Kasumi-1 (cell line): ENCODE results near the gene ARMCX6.
"Not testable (repeated sequence)": the region's sequence is repeated elsewhere in the genome, so short reads cannot be mapped to it uniquely, and the experiment has no call there.

ENCODE experiments used
- DNase-seq, 2 experiments: peaks; one replicate each; lab custom pipeline; 2025; lab: John Stamatoyannopoulos, UW

Gene ARMCX6

DNA sequence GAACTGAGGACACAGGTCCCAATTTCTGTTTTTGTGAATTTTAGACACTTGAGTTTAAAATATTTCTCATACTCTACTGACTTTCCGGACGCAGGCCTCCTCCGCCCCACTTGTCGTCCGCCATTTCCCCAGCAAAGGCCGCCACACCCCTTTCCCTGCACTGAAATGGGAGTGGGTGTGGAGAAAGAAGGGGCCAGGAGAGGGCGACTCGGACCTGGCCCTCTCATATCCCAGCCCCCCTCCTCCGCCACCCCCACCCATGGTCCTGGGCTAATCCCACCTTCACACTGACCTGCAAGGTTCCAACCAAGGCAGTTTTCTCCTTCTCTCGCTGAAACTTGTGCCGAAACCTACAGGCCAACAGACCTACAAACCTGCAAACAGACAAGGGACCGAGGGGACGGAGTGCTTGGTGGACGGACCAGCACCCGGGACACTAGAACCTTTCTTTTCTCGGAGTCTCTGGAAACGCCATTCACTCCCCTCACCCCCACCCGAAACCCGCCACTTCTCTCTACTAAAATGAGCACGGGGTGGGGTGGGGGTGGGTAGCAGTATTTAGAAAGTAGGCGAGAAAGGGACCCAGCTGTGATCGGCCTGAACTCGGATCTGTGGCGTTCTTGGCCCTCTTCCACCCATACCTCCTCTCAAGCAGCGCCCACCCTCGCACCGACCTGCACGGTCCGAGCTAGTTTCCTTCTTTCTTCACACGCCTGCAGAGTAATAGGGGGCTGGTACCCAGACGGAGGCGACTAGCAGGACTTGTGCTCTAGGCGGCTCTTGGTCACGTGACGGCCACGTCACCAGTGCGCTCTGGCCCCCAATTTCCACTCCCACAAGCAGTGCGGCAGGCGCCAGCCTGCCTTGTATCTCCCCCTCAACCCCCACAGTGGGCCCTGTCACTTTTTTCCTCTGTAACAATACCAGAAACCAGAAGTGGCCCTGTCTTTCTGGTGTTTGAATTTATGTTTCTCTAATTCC, at the start of gene ARMCX6:
Gene ARMCX6 (minus strand): TSS at position 790 of the 981 bp plus-strand sequence. CDS start 1,380 bp downstream, outside the sequence.
- DNase-seq, result peak; percentile 68 to 78

DNA sequence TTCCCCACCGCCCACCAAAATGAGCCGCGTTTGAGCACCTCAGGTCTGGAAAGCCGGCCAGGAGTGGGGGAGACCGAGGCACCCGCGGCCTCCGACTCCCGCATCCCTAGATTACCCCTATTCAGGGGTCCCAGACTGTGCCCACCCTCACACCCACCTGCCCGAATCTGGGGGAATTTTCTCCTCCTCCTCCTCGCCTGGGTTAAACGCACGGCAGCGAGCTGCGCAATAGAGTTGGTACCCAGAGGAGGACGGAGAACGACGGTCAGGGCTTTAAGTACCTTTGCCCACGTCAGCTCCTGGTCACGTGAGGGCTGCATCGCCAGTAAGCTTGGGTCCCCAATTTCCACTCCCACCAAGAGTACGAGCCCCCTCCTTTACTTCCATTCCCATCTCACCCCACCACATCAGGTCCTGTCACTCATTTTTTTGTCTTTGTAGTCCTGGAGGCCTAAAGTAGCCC, 41.8 kb upstream of the ARMCX6 start, which contains the start of gene ARMCX2:
Gene ARMCX2 (minus strand): TSS at position 250 of the 463 bp plus-strand sequence. CDS start 2,262 bp downstream, outside the sequence.
- no peak for DNase-seq

DNA sequence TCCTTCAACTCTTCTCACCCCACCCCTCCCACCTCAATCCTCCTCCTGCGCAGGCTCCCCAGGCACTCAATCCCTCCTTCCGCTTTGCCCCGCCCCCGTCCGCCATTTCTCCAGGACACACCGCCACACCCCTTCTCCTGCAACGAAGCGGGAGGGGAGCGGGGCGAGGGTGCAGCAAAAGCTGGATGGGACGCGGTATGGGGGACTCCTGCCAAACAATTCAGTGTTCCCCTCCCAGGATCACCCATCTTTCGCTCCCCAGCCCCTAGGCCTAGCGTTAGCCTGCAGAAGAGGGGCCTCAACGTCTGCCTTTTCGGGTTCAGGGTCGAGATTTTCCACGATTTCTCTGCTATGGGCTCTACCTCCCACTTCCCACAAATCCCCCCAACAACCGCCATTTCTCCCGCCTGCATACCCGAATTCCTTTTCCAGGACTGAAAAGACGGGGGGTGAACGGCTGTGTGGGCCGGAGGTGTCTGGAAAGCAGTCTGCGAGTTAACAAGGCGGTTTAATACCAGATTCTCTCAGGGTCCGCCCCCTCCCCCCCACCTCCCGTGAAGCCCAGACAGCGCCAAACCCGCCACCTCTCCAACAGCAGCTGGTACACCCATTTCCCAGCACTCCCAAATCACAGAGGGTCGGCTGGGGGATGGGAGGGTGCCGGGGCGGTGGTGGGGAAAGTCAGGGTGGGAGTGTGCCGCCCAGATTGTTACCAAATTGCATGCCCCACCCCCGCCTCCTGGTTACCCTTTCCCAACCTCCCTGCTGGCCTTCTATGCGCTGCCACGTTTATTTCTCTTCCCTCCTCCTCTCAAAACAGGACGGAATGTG, 41.1 kb upstream of the ARMCX6 start:
- DNase-seq, result no peak

DNA sequence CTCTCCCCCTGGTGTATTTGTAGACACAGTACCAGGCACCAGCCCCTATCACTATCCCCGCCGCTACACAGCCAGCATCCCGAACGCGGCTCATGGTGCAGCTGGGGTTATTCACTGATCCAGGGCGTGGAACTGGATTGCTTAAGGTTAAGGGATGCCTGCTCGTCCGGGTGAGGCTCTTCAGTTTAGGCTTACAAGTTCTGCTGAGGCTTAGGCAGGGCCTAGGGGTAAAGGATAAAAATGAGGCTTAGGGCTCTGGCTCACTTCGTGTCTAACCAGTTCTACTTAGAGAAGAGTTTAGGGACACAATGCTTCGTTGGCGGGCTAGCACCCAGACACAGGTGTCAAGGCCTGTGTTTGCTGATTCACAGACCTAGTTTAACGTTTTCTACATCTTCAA, 39.7 kb upstream of the ARMCX6 start:
- DNase-seq, result no peak

DNA sequence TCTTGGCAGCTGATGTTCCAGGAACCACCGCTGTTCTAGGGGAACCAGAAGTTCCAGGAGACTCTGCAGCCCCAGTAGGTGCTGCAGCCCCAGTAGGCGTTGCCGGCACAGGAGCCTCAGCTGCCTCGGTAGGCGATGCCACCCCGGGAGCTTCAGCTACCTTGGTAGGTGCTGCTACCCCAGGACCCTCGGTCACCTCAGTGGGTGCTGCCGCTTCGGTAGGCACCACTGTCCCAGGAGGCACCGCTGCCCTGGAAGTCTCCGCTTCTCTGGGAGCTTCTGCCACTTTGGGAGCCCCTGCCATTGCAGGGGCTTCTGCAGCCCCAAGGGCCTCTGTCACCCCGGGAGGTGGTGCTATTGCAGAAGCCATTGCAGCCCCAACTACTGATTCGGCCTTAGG, 39.0 kb upstream of the ARMCX6 start:
- DNase-seq, result no peak

DNA sequence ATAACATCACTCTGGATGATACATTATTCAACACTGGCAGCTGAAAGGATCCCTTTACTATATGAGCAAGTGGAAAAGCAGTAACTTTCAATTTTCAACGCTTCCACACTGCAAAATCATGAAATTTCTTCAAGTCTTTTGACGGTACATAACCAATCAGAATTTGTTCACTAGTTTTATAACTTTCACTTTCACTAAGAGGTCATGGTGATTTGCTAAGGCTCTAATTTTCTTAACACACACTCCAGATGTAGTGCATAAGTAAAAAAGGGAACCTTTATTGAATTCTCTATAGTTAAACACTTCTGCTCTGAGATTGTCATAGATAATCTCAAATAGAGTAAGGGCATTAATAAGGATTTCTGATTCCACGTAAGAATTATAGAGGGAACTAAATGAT, 37.7 kb upstream of the ARMCX6 start:
- no peak for DNase-seq

DNA sequence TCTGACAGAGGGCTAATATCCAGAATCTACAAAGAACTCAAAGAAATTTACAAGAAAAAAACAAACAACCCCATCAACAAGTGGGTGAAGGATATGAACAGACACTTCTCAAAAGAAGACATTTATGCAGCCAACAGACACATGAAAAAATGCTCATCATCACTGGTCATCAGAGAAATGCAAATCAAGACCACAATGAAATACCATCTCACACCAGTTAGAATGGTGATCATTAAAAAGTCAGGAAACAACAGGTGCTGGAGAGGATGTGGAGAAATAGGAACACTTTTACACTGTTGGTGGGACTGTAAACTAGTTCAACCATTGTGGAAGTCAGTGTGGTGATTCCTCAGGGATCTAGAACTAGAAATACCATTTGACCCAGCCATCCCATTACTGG, 29.9 kb upstream of the ARMCX6 start:
- not testable (repeated sequence) for DNase-seq

DNA sequence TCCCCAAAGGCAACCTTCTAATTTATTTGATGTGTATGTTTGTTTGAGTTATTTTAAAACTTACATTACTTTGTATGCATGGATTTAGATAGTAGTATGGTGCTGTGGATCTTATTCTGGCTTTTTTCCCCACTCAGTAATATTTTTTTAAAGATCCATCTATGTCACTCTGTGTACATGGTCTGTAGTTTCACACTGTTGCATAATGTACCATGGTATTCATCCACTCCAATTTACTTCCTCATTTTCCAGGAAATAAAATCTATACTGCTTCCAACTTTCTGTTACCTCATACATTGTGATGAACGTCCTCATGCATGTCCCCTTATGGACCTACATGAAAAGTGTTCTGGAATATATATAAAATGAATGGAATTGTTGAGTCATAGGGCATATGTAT, 24.3 kb upstream of the ARMCX6 start:
- DNase-seq, result peak; percentile 27 to 41

DNA sequence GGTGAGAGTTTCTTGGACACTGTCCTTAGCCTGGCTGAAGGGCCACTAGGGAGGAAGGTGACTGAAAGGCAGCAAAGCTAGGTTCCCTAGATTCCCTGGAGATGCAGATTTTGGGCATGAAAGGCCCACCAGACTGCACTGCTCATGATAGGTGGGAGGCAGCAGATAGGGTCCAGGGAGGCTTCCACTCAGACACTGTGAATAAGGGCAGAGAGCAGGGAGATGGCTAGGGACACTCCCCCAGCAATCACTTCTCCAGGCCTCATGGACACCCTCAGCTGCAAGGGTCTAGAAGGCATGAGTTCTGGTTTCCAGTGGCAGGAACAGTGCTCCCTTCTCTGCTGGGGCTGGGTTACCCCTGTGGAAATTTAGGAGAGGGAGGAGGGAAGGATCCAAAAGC, 21.8 kb upstream of the ARMCX6 start:
- DNase-seq, result no peak

DNA sequence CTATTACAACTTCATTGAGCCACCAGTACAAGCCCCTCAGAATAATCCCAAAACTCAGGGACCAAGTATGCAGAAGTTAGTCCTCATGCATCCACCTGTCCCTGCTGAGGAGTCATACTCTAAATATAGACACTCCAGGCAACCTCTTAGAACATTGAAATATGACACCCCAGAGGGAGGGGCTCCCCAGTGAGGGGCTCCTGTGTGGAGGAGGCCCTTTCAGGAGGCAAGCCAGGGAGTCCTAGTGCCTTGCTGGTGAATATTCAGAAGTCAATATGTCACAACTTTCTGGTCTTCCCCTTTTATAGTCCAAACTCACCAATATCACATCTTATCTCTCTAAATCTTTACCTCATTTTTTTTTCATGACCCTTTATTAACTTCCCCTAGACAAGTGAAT, 1.6 kb upstream of the ARMCX6 start:
- peak; percentile 62 to 68 for DNase-seq

DNA sequence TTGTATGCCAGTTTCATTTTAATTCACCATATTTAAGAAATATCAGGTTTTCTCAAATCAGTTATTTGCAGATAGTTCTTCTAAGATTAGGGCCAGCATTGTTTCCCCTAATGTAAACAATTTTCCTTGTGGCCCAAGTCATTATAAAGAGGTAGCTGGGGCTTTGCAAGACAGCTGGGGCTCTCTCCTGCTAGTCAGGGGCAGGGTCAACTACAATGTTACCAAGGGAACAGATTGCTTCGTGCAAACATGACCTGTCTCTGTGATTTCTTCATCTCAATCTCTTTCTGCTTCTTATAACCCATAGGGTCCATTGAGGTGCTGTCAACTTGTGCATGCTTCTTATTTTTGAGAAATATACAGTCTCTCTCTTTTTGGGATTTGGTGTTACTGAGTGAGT, 12.1 kb downstream of the ARMCX6 start:
- DNase-seq, result no peak

DNA sequence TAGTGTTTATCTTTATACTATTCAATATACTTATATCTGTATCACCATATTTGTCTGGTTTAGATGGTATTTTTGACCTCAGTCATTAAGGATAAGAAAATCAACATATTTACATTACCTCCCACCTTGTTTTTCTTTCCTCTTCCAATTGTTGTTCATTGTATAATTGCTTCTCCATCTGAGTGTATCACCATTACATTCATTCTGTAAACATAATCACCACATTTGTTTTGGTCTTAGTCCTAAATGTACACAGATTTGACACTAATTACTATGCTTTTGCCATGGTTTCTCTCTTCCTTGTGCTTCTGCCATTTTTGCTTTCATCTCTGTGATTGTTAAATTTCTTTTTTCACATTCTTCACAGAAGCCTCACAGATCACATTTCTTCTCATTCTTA, 12.7 kb downstream of the ARMCX6 start:
- DNase-seq, result no peak

DNA sequence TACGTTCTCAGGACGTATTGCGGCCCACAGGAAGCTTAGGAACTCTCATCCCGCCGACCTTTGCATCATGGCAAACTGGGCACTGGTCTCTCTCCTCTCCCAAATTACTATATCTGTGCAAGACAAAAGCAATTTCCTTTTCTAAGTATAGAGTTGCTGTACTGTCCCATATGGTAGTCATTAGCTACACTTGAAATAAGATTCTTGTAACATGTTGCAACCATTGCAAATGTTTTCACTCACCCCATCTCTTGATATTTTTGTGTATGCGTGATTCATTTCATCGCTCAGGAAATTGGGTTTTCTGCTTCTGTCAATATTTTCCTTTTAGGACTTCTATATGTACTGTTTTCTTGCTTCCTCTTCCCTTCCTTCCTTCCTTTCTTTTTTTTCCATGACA, 15.7 kb downstream of the ARMCX6 start:
- DNase-seq, result no peak

DNA sequence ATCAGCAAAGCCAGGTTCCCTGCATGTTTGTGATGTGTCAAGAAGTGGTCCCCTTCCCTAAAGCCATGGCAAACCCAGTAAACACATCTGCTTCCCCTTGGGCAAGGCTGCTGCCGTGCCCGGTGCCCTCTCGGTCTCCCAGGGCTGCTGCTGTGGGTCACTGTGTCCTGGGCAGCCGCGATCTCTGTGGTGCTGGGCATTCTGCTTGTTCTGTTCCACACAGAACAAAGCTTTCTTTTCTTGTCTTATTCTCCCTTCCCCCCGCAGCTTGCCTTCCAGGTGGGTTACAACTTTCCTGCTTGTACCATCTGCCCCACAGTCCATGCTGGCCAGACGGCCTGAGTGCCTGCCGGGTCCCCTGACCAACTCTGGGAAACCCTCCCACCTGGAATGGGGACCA, 18.2 kb downstream of the ARMCX6 start:
- DNase-seq, result not testable (repeated sequence)

DNA sequence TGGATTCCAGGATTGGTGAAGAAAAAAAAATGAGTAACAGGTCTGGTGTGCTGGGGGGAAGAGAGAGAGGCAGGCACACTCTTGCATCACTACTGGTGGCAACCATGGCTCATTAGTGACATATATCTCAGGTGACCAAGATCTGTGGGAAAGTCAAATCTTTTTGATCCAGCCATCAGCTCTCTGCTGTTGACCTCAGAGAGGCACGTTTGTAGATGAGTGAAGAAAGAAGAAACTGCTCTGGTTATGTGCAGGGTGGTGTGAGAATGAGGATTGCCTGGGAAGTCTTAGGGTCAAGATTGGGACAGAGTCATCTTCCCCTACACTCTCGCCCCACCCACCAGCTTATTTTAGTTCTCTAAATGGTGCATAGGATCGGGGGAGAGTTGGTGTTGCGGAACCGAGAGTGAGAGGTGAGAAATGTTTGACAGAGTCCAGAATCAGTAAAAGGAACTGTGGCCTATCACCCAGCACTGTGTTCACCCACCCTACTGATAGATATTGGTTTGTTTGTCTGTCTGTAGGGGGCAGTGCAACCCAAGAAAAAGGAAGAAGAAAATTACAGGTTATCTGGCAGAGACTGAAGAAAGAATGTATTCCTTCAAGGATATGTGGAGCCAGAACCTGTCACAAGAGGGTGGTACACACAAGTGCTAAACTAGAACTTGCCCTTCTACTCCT, 21.9 kb downstream of the ARMCX6 start:
- peak; percentile 63 to 67 for DNase-seq
